HUES48 (cell line): Measurements from ENCODE around the gene HLTF.
A peak's percentile ranks its signal among the peaks of the same experiment; 100 is the strongest.

Source experiments
- H3K27ac ChIP-seq: one replicate; pipeline ENCODE4 v1.7.0; 2013; ENCODE audit warnings: low read depth, low read length, inconsistent platforms
- H3K27me3 ChIP-seq: 2 replicates; pipeline ENCODE4 v1.6.1; 2013; ENCODE audit warnings: mild to moderate bottlenecking, low read length; ENCODE audit not compliant: control insufficient read depth, insufficient read depth
- H3K36me3 ChIP-seq: 2 replicates; pipeline ENCODE4 v1.6.1; 2013; ENCODE audit warnings: low read length; ENCODE audit not compliant: control insufficient read depth, insufficient read depth
- H3K4me1 ChIP-seq: 2 replicates; pipeline ENCODE4 v1.6.1; 2013; ENCODE audit warnings: mild to moderate bottlenecking, low read length; ENCODE audit not compliant: control insufficient read depth, insufficient read depth
- H3K4me3 ChIP-seq: 2 replicates; pipeline ENCODE4 v1.5.1; 2013; ENCODE audit warnings: mild to moderate bottlenecking, low read depth, low read length
- H3K9ac ChIP-seq: 2 replicates; pipeline ENCODE4 v1.6.1; 2013; ENCODE audit warnings: mild to moderate bottlenecking, low read depth, low read length, moderate library complexity
- H3K9me3 ChIP-seq: 2 replicates; pipeline ENCODE4 v1.6.1; 2013; ENCODE audit warnings: low read length; ENCODE audit not compliant: control insufficient read depth, insufficient read depth

HLTF gene

GRCh38 chr3:149042789-149043386 lies 43.4 kb downstream of the HLTF start:
- H3K27ac ChIP-seq, result no peak overlapping the region
- no peaks in the 10 kb centered on the region for H3K9me3 ChIP-seq
- no peak overlapping the region for H3K9ac ChIP-seq
- H3K36me3 ChIP-seq, result peaks cover 95% of the 10 kb centered on the region
- no peak overlapping the region for H3K4me3 ChIP-seq
- H3K27me3 ChIP-seq, result no peaks in the 10 kb centered on the region
- H3K4me1 ChIP-seq, result no peaks in the 10 kb centered on the region

GRCh38 chr3:149038322-149038721 lies 48.0 kb downstream of the HLTF start:
- Histone ChIP-seq H3K27me3 (no peaks in the 10 kb centered on the region), H3K4me3 (no peak overlapping the region), H3K27ac (no peak overlapping the region), H3K4me1 (no peaks in the 10 kb centered on the region), H3K9me3 (no peaks in the 10 kb centered on the region), H3K36me3 (peaks cover 77% of the 10 kb centered on the region), H3K9ac (no peak overlapping the region)

GRCh38 chr3:149037684-149038083 lies 48.6 kb downstream of the HLTF start:
- Histone ChIP-seq H3K9me3 (no peaks in the 10 kb centered on the region), H3K27me3 (no peaks in the 10 kb centered on the region), H3K4me1 (no peaks in the 10 kb centered on the region), H3K4me3 (no peak overlapping the region), H3K9ac (no peak overlapping the region), H3K27ac (no peak overlapping the region), H3K36me3 (peaks cover 77% of the 10 kb centered on the region)

- H3K36me3 ChIP-seq, result peaks cover 74% of the 10 kb centered on the region
- H3K9me3 ChIP-seq, result no peaks in the 10 kb centered on the region
- H3K9ac ChIP-seq, result no peak overlapping the region
- no peaks in the 10 kb centered on the region for H3K27me3 ChIP-seq
- H3K27ac ChIP-seq, result no peak overlapping the region
- no peaks in the 10 kb centered on the region for H3K4me1 ChIP-seq
- H3K4me3 ChIP-seq, result no peak overlapping the region
Observed at GRCh38 chr3:149031096-149031495, 55.2 kb downstream of the HLTF start.

GRCh38 chr3:149026718-149027117 lies 59.6 kb downstream of the HLTF start:
- Histone ChIP-seq H3K36me3 (peaks cover 65% of the 10 kb centered on the region), H3K27ac (no peak overlapping the region), H3K4me3 (no peak overlapping the region), H3K9ac (no peak overlapping the region), H3K27me3 (no peaks in the 10 kb centered on the region), H3K9me3 (peaks cover 14% of the 10 kb centered on the region), H3K4me1 (peaks cover 5% of the 10 kb centered on the region)

- Histone ChIP-seq H3K27me3 (no peaks in the 10 kb centered on the region), H3K4me3 (no peak overlapping the region), H3K36me3 (peaks cover 43% of the 10 kb centered on the region), H3K4me1 (peaks cover 31% of the 10 kb centered on the region), H3K27ac (no peak overlapping the region), H3K9me3 (peaks cover 14% of the 10 kb centered on the region), H3K9ac (no peak overlapping the region)
Observed at GRCh38 chr3:149023951-149024350, 62.4 kb downstream of the HLTF start.

GRCh38 chr3:149021830-149022229 lies 64.5 kb downstream of the HLTF start:
- Histone ChIP-seq H3K9me3 (peaks cover 14% of the 10 kb centered on the region), H3K9ac (no peak overlapping the region), H3K4me3 (no peak overlapping the region), H3K4me1 (peaks cover 31% of the 10 kb centered on the region), H3K27ac (no peak overlapping the region), H3K27me3 (no peaks in the 10 kb centered on the region), H3K36me3 (peaks cover 27% of the 10 kb centered on the region)

- Histone ChIP-seq H3K27ac (peak overlapping the region; percentile 57), H3K36me3 (peaks cover 19% of the 10 kb centered on the region), H3K27me3 (no peaks in the 10 kb centered on the region), H3K4me3 (no peak overlapping the region), H3K9ac (no peak overlapping the region), H3K4me1 (peaks cover 31% of the 10 kb centered on the region), H3K9me3 (peaks cover 14% of the 10 kb centered on the region)
Observed at GRCh38 chr3:149020839-149021252, 65.5 kb downstream of the HLTF start.

- 0 out of 2 replicates have a peak overlapping the region, but pooled peaks have one; percentile 5 for H3K9ac ChIP-seq
- no peaks in the 10 kb centered on the region for H3K27me3 ChIP-seq
- no peak overlapping the region for H3K4me3 ChIP-seq
- peaks cover 17% of the 10 kb centered on the region for H3K36me3 ChIP-seq
- H3K9me3 ChIP-seq, result peaks cover 11% of the 10 kb centered on the region
- H3K27ac ChIP-seq, result peak overlapping the region; percentile 57
- H3K4me1 ChIP-seq, result peaks cover 31% of the 10 kb centered on the region
Observed at GRCh38 chr3:149020196-149020838, 66.0 kb downstream of the HLTF start.

GRCh38 chr3:149019580-149019979 lies 66.8 kb downstream of the HLTF start:
- H3K9ac ChIP-seq, result no peak overlapping the region
- peaks cover 9% of the 10 kb centered on the region for H3K36me3 ChIP-seq
- no peak overlapping the region for H3K27ac ChIP-seq
- H3K27me3 ChIP-seq, result no peaks in the 10 kb centered on the region
- H3K4me1 ChIP-seq, result peaks cover 31% of the 10 kb centered on the region
- peaks cover 3% of the 10 kb centered on the region for H3K9me3 ChIP-seq
- no peak overlapping the region for H3K4me3 ChIP-seq

- Histone ChIP-seq H3K4me1 (peaks cover 33% of the 10 kb centered on the region), H3K36me3 (peaks cover 2% of the 10 kb centered on the region; the same call in 1 of the 2 replicates), H3K9ac (no peak overlapping the region), H3K27me3 (no peaks in the 10 kb centered on the region), H3K4me3 (no peak overlapping the region), H3K27ac (no peak overlapping the region), H3K9me3 (no peaks in the 10 kb centered on the region)
Observed at GRCh38 chr3:149018247-149018646, 68.1 kb downstream of the HLTF start.
